ENCODE results near the gene BTBD17.

BTBD17 gene

GRCh38 chr17:74325376-74325742 is 36.3 kb downstream of the BTBD17 start:
- TF ChIP-seq CTCF (IDR thresholded peaks at IDR 0.05; ENCODE audit: extremely low read depth, insufficient read depth, missing control alignments) = no peak
- in situ Hi-C loops (cut with MboI; ENCODE audit: low pct_unique_long_range_greater_than_20kb, low sequenced_read_pairs, unreplicated experiment) = no loop called here
- no peak for DNase-seq (ENCODE audit: low spot score)

GRCh38 chr17:74324521-74324920 is 37.1 kb downstream of the BTBD17 start:
- no peak for TF ChIP-seq CTCF (IDR thresholded peaks at IDR 0.05; ENCODE audit: extremely low read depth, insufficient read depth, missing control alignments)
- DNase-seq (ENCODE audit: low spot score) = no peak
- in situ Hi-C loops (cut with MboI; ENCODE audit: low pct_unique_long_range_greater_than_20kb, low sequenced_read_pairs, unreplicated experiment) = no loop called here

GRCh38 chr17:74318391-74318790 is 43.3 kb downstream of the BTBD17 start:
- in situ Hi-C loops (cut with MboI; ENCODE audit: low pct_unique_long_range_greater_than_20kb, low sequenced_read_pairs, unreplicated experiment) = no loop called here
- TF ChIP-seq CTCF (IDR thresholded peaks at IDR 0.05; ENCODE audit: extremely low read depth, insufficient read depth, missing control alignments) = no peak
- DNase-seq (ENCODE audit: low spot score) = no peak

- no peak for TF ChIP-seq CTCF (IDR thresholded peaks at IDR 0.05; ENCODE audit: extremely low read depth, insufficient read depth, missing control alignments)
- DNase-seq (ENCODE audit: low spot score) = no peak
- in situ Hi-C loops (cut with MboI; ENCODE audit: low pct_unique_long_range_greater_than_20kb, low sequenced_read_pairs, unreplicated experiment) = no loop called here
Observed at GRCh38 chr17:74317071-74317470, 44.6 kb downstream of the BTBD17 start.

- no peak for TF ChIP-seq CTCF (IDR thresholded peaks at IDR 0.05; ENCODE audit: extremely low read depth, insufficient read depth, missing control alignments)
- DNase-seq (ENCODE audit: low spot score) = no peak
- in situ Hi-C loops (cut with MboI; ENCODE audit: low pct_unique_long_range_greater_than_20kb, low sequenced_read_pairs, unreplicated experiment) = no loop called here
Observed at GRCh38 chr17:74316220-74316619, 45.4 kb downstream of the BTBD17 start.

GRCh38 chr17:74314877-74315276 is 46.8 kb downstream of the BTBD17 start:
- TF ChIP-seq CTCF (IDR thresholded peaks at IDR 0.05; ENCODE audit: extremely low read depth, insufficient read depth, missing control alignments) = no peak
- DNase-seq (ENCODE audit: low spot score) = no peak
- in situ Hi-C loops (cut with MboI; ENCODE audit: low pct_unique_long_range_greater_than_20kb, low sequenced_read_pairs, unreplicated experiment) = no loop called here

GRCh38 chr17:74309902-74310301 is 51.8 kb downstream of the BTBD17 start:
- no peak for DNase-seq (ENCODE audit: low spot score)
- no peak for TF ChIP-seq CTCF (IDR thresholded peaks at IDR 0.05; ENCODE audit: extremely low read depth, insufficient read depth, missing control alignments)
- in situ Hi-C loops (cut with MboI; ENCODE audit: low pct_unique_long_range_greater_than_20kb, low sequenced_read_pairs, unreplicated experiment) = loop anchor here (10.0 kb wide), 1 partner anchor 45 kb away; no protein-coding TSS in a partner anchor
